ENCODE results near the gene RASSF1.

The RASSF1 gene

DNA sequence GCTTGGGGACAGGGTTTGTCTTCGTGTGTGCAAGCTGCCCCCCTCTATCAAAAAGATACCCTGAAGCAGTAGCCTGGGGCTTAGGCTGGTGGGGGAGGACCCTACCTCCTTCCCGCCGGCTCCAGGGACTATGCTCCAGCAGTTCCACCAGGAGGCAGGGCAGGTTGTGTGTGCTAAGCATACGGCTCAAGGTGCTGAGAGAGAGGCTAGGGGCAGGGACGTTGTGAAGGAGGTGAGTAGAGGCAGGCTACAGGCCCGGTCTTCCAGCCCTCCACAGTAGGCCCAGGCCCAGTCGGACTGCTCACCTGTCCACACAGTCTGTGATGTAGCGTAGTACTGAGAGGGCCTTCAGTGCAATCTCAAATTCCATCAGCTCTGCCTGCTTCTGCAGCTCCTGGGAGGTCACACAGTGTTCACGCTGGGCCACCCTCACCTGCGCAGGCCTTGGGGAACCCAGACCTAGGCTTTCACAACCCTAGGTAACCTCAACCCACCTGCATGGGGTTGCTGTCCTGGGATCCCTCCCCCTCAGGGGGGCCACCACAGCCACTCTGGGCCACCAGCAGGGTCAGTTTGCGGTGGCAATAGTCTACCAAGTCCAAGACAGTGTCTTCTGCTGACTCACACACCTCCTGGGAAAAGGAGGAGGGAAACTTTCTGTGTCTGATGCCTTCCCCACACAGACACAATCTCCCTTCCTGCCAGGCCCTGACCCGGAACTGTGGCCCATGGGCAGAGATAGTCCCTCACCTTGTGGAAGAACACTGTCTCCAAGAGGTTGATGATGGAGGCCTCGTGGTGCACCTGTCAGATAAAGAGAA, 2.4 kb upstream of the RASSF1 start:
- DNase-seq (ENCODE audit: low spot score), result no peak

DNA sequence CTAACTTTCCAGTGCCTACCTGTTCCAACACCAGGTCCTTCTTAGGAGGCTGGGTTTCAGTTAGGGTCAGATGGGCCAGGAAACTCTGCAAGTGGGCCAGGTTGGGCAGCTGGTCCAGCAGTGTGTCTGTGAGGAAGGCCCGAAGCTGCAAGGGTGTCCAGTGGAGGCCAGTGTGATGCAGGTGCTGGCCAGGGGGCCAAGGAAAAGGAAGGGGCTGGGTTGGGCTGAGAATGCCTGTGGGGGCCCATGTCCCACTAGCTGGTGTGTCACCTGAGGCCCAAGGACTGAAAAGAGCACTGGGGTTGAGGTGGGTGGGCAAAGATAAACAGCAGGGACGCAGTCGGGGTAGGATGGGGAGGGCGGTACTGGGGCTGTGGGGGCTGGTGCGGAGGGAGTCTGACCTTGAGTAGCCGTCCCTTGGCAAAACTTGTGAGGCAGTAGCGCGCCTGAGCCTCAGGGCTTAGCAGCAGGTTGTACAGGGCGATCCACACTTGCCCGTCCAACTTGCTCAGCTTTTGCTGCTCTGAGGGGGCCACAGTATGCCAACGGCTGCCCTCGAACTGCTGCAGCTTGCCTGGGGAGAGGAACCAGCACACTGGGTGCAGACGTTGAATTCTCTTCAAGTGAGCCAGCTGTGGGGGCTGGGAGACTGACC, 1.5 kb upstream of the RASSF1 start:
- DNase-seq (ENCODE audit: low spot score), result no peak

DNA sequence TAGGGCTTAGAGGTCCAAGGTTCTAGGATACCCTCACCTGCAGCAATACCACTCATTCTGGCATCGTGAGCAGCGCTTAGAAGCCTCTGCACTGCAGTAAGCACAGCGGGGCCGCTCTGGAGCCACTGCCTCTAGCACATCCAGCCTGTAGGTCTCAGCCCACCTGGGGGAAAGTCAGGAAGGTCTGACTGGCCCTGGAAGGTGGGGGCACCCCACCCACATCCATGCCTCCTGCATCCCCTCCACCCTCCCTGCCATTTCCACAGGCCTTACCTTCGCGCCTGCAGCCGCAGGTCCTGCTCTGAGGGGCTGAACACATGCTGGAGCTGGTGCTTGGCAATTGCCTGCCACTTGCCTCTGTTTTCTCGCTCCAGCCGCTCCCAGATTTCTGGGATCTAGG, 901 bp upstream of the RASSF1 start:
- no peak for DNase-seq (ENCODE audit: low spot score)

DNA sequence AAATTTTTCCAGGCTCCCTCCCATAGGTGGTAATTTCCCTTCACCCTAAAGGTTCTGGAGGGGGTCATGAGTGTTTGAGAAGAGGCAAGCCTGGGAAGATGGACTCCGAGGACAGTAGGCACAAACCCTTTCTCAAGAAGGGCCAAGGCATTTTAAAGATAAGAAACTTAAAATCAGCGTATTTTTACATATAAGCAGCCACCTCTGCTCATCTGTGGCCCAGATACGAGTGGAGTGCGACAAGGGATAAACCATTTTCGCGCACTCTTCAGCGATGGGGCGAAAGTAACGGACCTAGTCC, 539 bp downstream of the RASSF1 start:
- DNase-seq (ENCODE audit: low spot score), result no peak

DNA sequence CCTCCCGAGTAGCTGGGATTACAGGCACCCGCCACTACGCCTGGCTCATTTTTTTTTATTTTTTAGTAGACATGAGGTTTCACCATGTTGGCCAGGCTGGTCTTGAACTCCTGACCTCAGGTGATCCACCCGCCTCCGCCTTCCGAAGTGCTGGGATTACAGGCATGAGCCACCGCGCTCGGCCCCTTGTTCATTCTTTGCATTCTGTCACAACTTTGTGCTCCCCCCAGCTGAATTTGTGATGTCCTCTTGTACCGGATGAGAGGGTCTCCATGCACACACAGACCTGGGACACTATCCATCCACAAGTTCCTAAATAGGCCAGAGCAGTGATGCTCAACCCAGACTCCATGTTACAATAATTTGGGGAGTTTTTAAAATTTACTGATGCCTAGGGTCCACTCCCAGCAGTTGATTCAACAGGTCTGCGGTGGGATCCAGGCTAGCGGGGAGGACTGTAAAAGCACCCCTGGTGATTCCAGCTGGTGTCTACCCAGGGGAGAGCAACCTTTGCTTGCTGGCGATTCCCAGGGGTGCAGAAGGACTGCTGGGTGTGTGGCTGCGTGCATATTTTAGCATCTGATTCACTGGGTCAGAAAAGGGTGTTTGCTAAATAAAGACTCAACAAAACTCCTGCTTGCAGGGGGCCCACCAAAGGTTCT, 1.0 kb downstream of the RASSF1 start:
- no peak for DNase-seq (ENCODE audit: low spot score)

DNA sequence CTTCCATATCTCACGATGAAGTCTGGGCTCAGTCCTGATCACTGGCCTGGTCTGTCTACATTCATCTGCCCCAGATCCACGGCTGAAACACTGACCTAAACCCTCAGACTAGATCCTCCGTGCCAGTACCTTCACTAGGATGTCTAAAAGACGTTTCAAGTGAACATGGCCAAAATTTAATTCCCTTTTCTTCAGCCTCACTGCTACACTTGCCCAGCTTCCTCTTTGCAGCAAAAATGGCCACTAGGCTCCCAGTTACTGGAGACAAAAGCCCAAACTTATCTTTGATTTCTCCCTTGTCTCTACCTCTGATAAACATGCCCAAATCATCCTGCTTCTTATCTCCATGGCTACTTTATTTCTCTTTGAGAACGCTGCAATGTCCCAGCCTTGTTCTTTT, 1.7 kb downstream of the RASSF1 start:
- no peak for DNase-seq (ENCODE audit: low spot score)

DNA sequence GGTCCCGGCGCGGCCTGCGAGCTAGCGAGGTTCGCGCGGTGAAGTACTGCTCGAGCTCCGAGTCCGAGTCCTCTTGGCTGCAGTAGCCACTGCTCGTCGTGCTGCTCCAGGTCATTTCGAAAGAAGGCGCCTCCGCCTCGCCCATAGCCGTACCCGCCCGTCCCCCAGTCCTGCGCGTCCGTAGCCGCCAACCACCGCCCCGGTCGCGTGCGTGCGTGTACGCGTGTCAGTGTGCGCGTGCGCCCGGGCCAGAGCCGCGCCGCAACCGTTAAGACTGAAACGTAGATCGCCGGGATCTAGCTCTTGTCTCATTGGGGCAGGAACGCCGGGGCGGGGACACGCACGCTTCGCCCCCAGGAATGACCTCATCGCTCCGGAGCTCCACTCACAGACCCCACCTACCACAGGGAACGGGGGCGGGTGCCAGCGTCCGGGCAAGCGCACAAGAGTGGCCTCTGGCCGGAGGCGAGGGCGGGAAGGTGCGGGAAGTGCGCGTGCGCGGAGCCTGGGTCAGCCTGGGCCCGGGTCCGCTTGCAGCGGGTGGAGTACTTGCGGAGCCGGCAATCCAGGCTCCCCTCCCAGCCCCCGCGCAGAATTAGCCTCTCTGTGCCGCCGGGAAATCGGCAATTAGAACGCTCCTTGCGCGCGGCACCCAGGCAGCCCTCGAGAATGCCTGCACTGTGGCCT, 3.3 kb downstream of the RASSF1 start:
- peak; percentile 95 for DNase-seq (ENCODE audit: low spot score)

DNA sequence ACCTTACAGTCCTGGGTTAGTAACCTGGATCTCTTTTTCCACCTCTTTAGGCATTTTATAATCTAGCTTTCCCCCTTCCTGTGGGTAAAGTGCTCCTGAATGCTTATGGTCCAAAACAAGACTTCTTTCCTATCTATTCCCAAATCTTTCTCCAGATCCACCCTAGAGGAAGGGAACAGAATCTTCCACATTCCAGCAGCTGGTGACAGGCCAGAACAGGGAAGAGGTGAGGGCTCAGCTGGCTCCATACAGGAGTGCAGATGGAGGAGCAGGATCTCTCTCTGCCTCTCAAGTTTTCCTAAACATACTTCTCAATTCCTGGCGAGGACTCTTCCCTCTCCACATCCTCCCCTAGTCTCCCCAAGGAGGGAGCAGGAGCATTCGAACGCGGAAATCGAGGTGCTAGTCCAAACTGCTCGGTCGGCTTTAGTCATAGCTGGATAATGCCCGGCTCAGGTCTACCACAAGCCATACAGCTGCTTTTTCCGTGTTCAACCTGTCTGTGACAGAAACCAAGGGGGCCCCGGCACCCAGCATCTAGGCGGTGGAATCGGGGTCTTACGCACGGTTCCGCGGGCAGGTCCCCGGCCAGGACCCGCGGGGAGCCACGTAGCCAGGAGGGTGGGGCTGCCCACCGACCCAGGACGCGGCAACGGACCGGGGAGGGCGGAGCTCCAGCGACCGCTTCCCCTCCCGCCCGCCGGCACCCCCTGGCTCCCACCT, 4.0 kb downstream of the RASSF1 start:
- DNase-seq (ENCODE audit: low spot score), result peak; percentile 30

DNA sequence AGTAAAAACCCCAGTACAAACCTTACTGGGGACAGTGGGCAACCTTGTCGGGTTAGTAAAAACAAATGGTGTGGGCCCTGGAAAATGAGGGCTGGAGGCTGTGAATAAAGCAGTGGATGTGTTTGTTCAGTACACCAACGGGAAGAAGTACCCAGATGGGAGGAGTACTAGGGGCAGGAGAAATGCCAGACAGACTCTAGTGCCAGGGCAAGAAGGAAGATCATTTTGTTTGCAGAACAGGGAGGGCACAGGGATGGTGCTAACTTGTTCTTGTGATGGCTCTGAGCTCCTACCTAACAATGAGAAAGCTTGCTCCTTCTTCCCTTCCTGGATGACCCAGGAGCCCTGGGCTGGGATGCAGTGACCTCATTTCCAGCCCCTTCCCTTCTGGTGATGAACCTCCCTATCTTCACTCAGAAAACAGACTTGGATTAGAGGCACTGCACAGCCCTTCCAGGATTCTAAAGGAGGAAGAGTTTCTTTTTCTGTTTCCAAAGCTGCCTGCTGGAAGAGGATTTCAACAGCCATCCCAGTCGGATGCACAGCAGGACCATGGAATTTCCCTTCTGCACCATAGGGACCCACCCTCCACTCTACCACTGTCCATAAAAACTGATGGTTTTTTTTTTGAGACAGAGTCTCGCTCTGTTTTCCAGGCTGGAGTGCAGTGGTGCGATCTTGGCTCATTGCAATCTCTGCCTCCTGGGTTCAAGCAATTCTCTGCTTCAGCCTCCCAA, 6.1 kb downstream of the RASSF1 start:
- no peak for DNase-seq (ENCODE audit: low spot score)

DNA sequence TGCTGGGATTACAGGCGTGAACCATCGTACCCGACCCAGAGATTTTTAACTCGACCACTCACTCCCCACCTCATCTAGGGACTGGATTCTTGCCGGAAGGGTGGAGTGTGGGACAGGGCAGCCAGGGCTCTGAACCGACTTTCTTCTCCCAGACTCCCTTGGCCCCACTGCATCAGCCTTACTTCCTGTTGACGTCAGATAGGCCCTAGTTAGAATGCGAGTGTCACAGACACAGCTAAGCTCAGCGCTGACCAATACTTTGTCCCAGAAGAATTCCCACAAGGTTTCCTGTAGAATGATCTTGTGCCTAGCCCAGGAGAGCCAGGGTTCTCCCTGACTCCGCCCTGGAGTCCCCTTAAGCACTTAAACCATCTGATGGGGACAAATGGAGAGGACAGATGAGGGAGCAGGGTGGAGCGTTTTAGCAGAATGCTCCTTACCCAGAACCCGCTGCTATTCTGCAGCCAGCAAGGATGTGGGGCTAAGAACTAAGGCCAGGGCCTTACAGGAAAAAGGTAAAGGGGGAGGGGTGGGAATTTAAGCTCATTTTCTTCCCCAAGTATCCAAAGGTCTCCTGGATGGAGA, 6.8 kb downstream of the RASSF1 start:
- DNase-seq (ENCODE audit: low spot score), result no peak

DNA sequence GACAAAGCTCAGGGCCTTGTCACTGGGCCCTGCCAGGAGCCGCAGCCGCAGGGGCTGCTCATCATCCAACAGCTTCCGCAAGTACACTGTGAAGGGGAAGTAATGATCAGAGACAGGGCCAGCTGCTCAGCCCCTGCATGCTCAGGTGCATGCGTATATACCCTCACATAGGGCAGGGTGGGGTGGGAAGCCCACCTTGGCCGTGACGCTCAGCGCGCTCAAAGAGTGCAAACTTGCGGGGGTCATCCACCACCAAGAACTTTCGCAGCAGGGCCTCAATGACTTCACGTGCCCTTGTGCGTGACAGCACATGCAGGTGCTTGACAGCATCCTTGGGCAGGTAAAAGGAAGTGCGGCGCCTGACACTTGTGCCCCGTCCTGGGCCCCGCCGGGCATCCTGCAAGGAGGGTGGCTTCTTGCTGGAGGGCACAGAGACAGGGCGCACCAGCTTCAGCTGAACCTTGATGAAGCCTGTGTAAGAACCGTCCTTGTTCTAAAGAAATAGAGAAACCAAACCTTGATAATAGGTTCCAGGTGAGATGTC, 9.2 kb downstream of the RASSF1 start:
- no peak for DNase-seq (ENCODE audit: low spot score)

DNA sequence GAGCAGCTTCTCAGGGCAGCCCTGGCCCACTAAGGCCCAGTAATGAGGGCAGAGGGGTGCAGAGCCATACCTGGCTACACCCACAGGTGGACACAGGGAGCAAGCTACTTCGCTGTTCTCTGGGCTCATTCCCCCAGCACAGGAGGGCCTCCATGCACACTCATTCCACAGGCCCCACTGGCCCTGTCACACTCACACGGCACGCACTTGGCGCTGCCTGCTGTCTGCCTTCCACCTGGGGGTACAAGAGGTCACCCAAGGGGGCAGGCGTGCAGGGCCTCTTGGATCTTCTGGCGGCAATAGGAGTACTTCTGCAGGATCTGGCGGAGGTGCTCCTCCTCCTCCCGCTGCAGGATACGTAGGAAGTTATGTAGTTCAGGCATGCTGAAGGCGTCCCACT, 10.3 kb downstream of the RASSF1 start:
- no peak for DNase-seq (ENCODE audit: low spot score)

DNA sequence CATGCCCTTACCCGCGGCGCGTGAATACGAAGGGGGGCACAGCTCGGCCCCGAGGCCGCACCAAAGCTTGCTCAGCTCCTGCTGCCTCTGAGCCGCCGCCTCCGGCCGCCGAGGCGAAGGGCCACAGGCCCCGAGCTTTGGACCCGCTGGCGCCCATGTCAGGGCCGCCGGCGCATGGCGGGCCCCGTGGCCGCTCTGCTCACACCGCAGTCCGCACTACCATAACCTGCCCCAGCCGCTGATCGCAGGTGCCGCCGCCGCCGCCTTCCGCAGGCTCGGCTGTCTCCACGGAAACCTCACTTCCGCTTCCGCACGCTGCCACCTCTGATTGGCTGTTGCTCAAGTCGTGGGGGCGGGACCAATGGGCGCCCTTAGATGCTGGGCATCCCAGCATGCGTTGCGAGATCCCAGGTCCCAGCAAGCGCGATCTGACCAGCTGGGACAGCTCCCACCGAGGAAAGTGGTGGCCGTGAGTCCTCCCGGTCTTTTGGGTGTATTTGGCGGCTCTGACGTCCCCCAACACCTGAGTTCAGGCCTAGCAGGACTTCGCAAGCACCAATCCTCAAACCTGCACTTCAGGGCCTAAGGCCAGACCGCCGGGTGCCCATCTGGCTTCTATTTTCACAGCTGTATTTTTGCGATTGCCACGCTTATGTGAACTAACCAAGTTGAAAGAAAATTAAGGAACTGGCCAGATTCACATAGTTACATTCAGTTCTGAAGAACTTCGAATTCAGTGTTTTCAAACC, 12.5 kb downstream of the RASSF1 start, which contains the start of gene TUSC2:
TUSC2 (minus strand) TSS at position 281 of the 749 bp plus-strand sequence; CDS start at position 157, 124 bp downstream.
- DNase-seq (ENCODE audit: low spot score), result peak; percentile 95

DNA sequence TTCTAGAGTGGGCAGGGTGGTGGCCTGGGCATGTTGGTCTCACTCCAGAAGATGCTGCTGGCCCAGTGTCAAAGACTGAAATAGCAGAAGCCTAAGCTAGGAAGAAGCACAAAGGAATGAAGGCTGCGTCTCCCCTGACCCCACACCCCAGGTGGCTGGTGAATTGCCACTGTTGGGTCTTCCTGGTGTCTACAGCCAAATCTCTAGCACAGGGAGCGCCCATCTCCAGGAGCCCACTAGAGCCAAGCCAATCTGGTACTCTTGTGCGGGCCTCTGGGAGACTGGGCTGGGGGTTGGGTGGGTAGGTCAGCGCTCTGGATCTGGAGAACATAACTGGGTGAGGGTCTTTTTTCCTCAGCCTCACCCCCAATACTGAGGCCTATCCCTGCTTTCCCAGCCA, 13.5 kb downstream of the RASSF1 start:
- no peak for DNase-seq (ENCODE audit: low spot score)

DNA sequence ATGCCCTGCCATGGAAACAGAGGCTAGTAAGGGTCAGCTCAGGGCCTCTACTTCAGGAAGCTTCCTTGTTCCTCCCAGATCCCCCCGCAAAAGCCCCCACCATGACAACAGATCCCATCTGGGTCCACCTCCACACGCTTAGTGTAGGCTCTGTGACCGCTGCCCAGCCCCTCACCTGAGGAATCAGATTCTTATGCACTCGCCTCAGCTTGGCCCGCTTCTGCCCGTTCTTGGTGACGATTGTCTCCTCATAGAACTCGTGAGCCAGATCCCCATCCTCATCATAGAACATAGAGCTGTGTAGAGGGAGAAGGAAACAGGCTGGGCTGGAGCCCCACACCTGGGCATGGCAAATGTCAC, 14.5 kb downstream of the RASSF1 start:
- DNase-seq (ENCODE audit: low spot score), result no peak

DNA sequence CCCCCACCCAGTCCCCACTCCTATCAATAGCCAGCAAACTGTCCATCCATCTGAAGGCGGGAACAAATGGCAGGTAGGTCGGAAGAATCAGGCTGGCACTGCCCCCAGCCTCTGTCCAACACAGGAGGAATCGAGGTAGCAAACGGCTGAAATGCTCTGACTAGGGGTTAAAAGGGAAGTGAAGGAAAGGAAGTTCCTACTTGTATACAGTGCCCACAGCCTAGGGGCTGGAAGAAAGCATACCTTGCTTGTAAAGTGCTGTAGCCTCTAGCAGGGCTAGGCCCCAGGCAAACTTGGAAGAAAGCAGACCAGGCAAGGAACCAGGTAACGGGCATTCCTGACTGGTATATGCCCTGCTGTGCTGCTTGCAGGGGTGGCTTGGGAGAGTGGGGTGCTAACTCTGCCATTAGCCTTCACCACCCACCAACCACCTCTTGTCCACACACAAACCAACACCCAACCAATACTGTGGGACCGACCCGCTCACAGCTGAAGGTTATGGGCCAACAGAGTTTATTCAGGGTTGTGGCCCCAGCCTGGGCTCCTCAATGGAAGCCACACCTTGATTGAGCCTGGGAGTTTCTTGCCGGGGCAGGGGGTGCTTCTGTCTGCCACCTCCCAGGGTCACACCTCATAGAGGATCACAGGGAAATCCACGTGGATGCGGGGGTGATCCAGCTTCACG, 15.0 kb downstream of the RASSF1 start:
- DNase-seq (ENCODE audit: low spot score), result no peak

DNA sequence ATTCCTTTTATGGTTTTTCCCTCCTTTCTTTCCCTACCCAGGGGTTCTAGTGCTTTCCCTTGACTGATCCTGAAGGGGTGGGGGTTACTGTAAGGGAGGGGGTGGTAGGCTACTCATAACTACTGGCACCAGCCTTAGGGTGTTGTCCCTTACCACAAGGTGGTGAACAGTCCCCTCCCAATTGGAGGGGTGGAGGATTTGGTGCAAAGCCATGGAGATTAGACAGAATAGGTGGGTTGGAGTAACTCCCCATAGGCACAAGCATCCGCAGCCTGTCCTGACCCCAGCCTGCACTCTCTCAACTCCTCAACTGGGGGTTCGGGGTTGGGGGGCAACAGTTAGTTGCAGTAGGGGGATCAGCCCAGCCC, 15.5 kb downstream of the RASSF1 start:
- DNase-seq (ENCODE audit: low spot score), result no peak

DNA sequence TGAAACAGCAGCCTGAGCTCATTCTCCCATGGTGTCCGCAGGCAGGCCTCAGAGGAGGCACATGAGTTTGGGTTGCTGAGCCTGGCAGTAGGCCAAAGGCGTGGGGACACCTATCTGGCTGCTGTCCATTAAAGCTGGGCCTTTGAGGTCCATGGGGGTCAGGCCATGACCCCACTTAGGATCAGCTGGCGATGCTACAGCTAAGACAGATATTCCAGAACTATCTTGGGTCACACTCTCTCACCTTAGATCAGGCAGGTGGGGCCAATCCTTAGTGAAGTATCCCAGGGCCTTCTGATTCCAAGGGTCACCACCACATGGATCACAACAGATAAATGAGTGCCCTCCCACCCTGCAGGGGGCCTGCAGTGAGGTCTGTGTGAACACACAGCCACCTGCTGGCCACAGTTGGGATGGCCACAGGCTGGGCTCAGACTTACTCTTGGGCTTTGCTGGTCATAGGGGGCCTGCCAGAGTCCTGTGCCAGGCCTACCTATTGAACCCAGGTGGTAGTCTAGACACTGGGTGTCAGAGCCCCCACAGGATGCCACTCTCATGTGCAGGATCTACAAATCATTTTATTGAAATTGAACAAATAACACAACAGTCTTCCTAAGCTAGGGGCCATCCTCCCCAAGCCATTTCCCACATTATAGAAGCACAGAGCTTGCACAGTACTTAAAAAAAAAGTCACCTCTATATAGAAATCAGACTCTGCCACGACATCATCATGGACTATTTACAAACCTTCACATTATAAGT, 16.1 kb downstream of the RASSF1 start:
- DNase-seq (ENCODE audit: low spot score), result peak; percentile 59
